H9 (cell line): ENCODE measurements around the gene NT5DC3. TPM values are rescaled to one million over a fixed set of nuclear protein-coding genes. Genes with fewer than 3 reads are reported as not detected.
A peak's percentile ranks its signal among the peaks of the same experiment; 100 is the strongest.

ENCODE experiments used
- DNase-seq: peaks from one replicate; pipeline ENCODE4 v3.0.0-alpha.2; 2017
- H2AFZ ChIP-seq: one replicate; pipeline ENCODE4 v1.6.1; 2013; ENCODE audit warnings: mild to moderate bottlenecking, low read length, control low read depth, moderate library complexity
- H2AK5ac ChIP-seq: 2 replicates; pipeline ENCODE4 v1.6.1; 2013; ENCODE audit warnings: low read length, control low read depth, mixed read lengths; ENCODE audit not compliant: insufficient read length
- H2BK120ac ChIP-seq: one replicate; pipeline ENCODE4 v1.6.1; 2013; ENCODE audit warnings: low read depth, mild to moderate bottlenecking, low read length, control low read depth, inconsistent platforms; ENCODE audit not compliant: poor library complexity, severe bottlenecking
- H2BK12ac ChIP-seq: 2 replicates; pipeline ENCODE4 v1.6.1; 2013; ENCODE audit warnings: low read length, control low read depth, mixed read lengths, low read depth; ENCODE audit not compliant: insufficient read length
- H2BK15ac ChIP-seq: 2 replicates; pipeline ENCODE4 v1.6.1; 2013; ENCODE audit warnings: low read depth, low read length, control low read depth
- H2BK20ac ChIP-seq: one replicate; pipeline ENCODE4 v1.6.1; 2013; ENCODE audit warnings: low read depth, mild to moderate bottlenecking, low read length, control low read depth, inconsistent platforms; ENCODE audit not compliant: poor library complexity, severe bottlenecking
- H2BK5ac ChIP-seq: 2 replicates; pipeline ENCODE4 v1.6.1; 2013; ENCODE audit warnings: low read length, control low read depth, mixed read lengths; ENCODE audit not compliant: insufficient read length
- H3K14ac ChIP-seq: 2 replicates; pipeline ENCODE4 v1.6.1; 2013; ENCODE audit warnings: low read length, control low read depth; ENCODE audit not compliant: insufficient read depth
- H3K18ac ChIP-seq: 2 replicates; pipeline ENCODE4 v1.6.1; 2013; ENCODE audit warnings: low read depth, mild to moderate bottlenecking, mixed read lengths, low read length, control low read depth; ENCODE audit not compliant: insufficient read length
- H3K23ac ChIP-seq: 2 replicates; pipeline ENCODE4 v1.6.1; 2013; ENCODE audit warnings: low read length, control low read depth, mixed read lengths, low read depth; ENCODE audit not compliant: insufficient read length
- H3K23me2 ChIP-seq: 2 replicates; pipeline ENCODE4 v1.6.1; 2013; ENCODE audit warnings: low read depth, mild to moderate bottlenecking, mixed read lengths, low read length, control low read depth; ENCODE audit not compliant: insufficient read length, poor library complexity, severe bottlenecking
- H3K27ac ChIP-seq: 2 replicates; pipeline ENCODE4 v1.5.1; 2013; ENCODE audit warnings: low read length, control low read depth, mixed read lengths, low read depth; ENCODE audit not compliant: insufficient read length
- H3K27me3 ChIP-seq: 2 replicates; pipeline ENCODE4 v1.6.1; 2013; ENCODE audit warnings: low read length, control low read depth, inconsistent platforms; ENCODE audit not compliant: insufficient read depth
- H3K4ac ChIP-seq: 2 replicates; pipeline ENCODE4 v1.6.1; 2013; ENCODE audit warnings: low read depth, mild to moderate bottlenecking, control low read depth, inconsistent platforms, low read length, moderate library complexity
- H3K4me1 ChIP-seq: 2 replicates; pipeline ENCODE4 v1.6.1; 2013; ENCODE audit warnings: low read length, control low read depth, inconsistent platforms; ENCODE audit not compliant: insufficient read depth
- H3K4me2 ChIP-seq: 2 replicates; pipeline ENCODE4 v1.6.1; 2013; ENCODE audit warnings: low read length, control low read depth, mixed read lengths; ENCODE audit not compliant: insufficient read length, insufficient read depth
- H3K56ac ChIP-seq: 2 replicates; pipeline ENCODE4 v1.6.1; 2013; ENCODE audit warnings: low read depth, mild to moderate bottlenecking, mixed read lengths, low read length, control low read depth; ENCODE audit not compliant: insufficient read length
- H3K79me1 ChIP-seq: 2 replicates; pipeline ENCODE4 v1.6.1; 2013; ENCODE audit warnings: low read depth, mild to moderate bottlenecking, moderate library complexity, low read length, control low read depth, inconsistent platforms; ENCODE audit not compliant: insufficient read depth, poor library complexity, severe bottlenecking
- H3K79me2 ChIP-seq: 2 replicates; pipeline ENCODE4 v1.6.1; 2013; ENCODE audit warnings: low read length, control low read depth, inconsistent platforms; ENCODE audit not compliant: insufficient read depth
- H3K9ac ChIP-seq: 2 replicates; pipeline ENCODE4 v1.6.1; 2013; ENCODE audit warnings: low read length, control low read depth, mixed read lengths; ENCODE audit not compliant: insufficient read length; ENCODE audit errors: extremely low read depth
- H3K9me3 ChIP-seq: one replicate; pipeline ENCODE4 v1.6.1; 2013; ENCODE audit warnings: low read depth, low read length, inconsistent platforms; ENCODE audit not compliant: control insufficient read depth
- H3T11ph ChIP-seq: one replicate; pipeline ENCODE4 v1.6.1; 2013; ENCODE audit warnings: mild to moderate bottlenecking, low read length, control low read depth, inconsistent platforms
- H4K20me1 ChIP-seq: one replicate; pipeline ENCODE4 v1.6.1; 2013; ENCODE audit not compliant: control insufficient read depth, insufficient read length, insufficient read depth
- H4K5ac ChIP-seq: 2 replicates; pipeline ENCODE4 v1.6.1; 2013; ENCODE audit warnings: low read depth, mild to moderate bottlenecking, mixed read lengths, low read length, control low read depth; ENCODE audit not compliant: insufficient read length
- H4K8ac ChIP-seq: replicated peaks from 2 replicates; pipeline ENCODE4 v1.6.1; 2013; ENCODE audit warnings: low read length, control low read depth, mixed read lengths, low read depth; ENCODE audit not compliant: insufficient read length
- H4K91ac ChIP-seq: 2 replicates; pipeline ENCODE4 v1.6.1; 2013; ENCODE audit warnings: low read depth, mild to moderate bottlenecking, moderate library complexity, mixed read lengths, low read length, control low read depth; ENCODE audit not compliant: insufficient read length
- H3K27ac Mint-ChIP-seq, 3 experiments: 2 replicates in 2 of 3; 3 replicates in 1 of 3; pipeline ENCODE4 v1.8.0; 2020 to 2021; ENCODE audit warnings: mixed read lengths in 3 of 3, mild to moderate bottlenecking in 1 of 3, moderate library complexity in 1 of 3
- H3K27me3 Mint-ChIP-seq: 2 replicates; pipeline ENCODE4 v1.8.0; 2021; ENCODE audit warnings: low read depth, mild to moderate bottlenecking, moderate library complexity, mixed read lengths
- H3K36me3 Mint-ChIP-seq, 3 experiments: 2 replicates in 2 of 3; 3 replicates in 1 of 3; pipeline ENCODE4 v1.8.0; 2020 to 2021; ENCODE audit warnings: low read depth in 3 of 3, mixed read lengths in 3 of 3; ENCODE audit not compliant: insufficient read depth in 1 of 3
- H3K4me1 Mint-ChIP-seq, 2 experiments: 2 replicates each; pipeline ENCODE4 v1.8.0; 2020; ENCODE audit warnings: mixed read lengths in 2 of 2
- H3K4me3 Mint-ChIP-seq, 2 experiments: 2 replicates in 1 of 2; 3 replicates in 1 of 2; pipeline ENCODE4 v1.8.0; 2020 to 2021; ENCODE audit warnings: mild to moderate bottlenecking in 2 of 2, mixed read lengths in 2 of 2, moderate library complexity in 1 of 2
- H3K9me3 Mint-ChIP-seq, 2 experiments: 2 replicates in 1 of 2; 3 replicates in 1 of 2; pipeline ENCODE4 v1.8.0; 2020; ENCODE audit warnings: mild to moderate bottlenecking in 2 of 2, mixed read lengths in 2 of 2, moderate library complexity in 1 of 2
- CTCF ChIP-seq: fragments of 200-600 bp; sonication (generic); conservative IDR thresholded peaks from 3 replicates; pipeline ENCODE4 v1.8.0; 2021; ENCODE audit warnings: antibody characterized with exemption, mild to moderate bottlenecking
- WGBS: extraction: QIAGEN DNeasy Blood & Tissue Kit; methylation state at CpG from one replicate; pipeline ENCODE4 v1.1.7; 2013; ENCODE audit warnings: missing lambda C conversion rate, low lambda C conversion rate, mixed read lengths; ENCODE audit not compliant: insufficient read length; ENCODE audit errors: extremely low coverage; 5-methylcytosine and 5-hydroxymethylcytosine counted together
- total RNA-seq: library from RNA; stranded (reverse); gene quantifications from 2 replicates; pipeline ENCODE4 v1.2.1, GENCODE V29; 2021

Gene NT5DC3
- total RNA-seq, 1 experiment from 2014 or later, result 13.6 TPM

DNA sequence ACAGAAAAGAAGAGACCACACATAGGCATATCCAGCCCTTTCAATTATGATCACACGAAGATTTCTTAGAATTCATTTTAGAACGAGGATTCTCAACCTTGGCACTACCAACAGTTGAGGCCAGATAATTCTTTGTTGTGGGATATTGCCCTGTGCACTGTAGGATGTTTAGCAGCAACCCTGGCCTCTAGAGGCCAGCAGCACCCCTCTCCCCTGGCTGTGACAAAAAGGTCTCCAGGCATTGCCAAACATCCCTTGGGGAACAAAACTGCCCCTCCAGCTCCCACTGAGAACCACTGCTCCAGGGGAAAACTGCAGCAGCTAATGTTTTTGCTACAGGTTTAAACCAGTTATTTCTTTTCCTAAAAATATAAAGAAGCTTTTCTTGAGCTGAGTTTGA, 7.1 kb downstream of the NT5DC3 start:
- H3K4me2 ChIP-seq, result no peak overlapping the region
- Mint-ChIP-seq H3K27me3 (no peaks in the 10 kb centered on the region), H3K36me3 (peaks cover 15 to 31% (median 17%) of the 10 kb centered on the region in 3 experiments), H3K9me3 (peaks cover 0 to 8% of the 10 kb centered on the region in 2 experiments; a peak in 3 of 5 replicates), H3K27ac (peak overlapping the region in 1 of 3 experiments; percentile 27; a peak in 1 of 7 replicates), H3K4me3 (no peak overlapping the region), H3K4me1 (peaks cover 25 to 32% of the 10 kb centered on the region in 2 experiments)
- no peak overlapping the region for H3K14ac ChIP-seq
- no peak overlapping the region for H2BK120ac ChIP-seq
- no peak overlapping the region for H4K91ac ChIP-seq
- no peak overlapping the region for H2AFZ ChIP-seq
- WGBS, result no CpG with 5 or more reads among the region's 2 CpGs
- no peak overlapping the region for H2AK5ac ChIP-seq
- TF ChIP-seq CTCF, result peak; percentile 42; the same call in 2 of the 3 replicates
- no peak overlapping the region for H2BK12ac ChIP-seq
- H3K18ac ChIP-seq, result no peak overlapping the region
- H3K4ac ChIP-seq, result no peak overlapping the region
- peak; percentile 44 for DNase-seq
- H4K8ac ChIP-seq, result no peak overlapping the region
- H4K20me1 ChIP-seq, result no peaks in the 10 kb centered on the region
- H3K9me3 ChIP-seq, result no peaks in the 10 kb centered on the region
- H4K5ac ChIP-seq, result no peak overlapping the region
- H2BK15ac ChIP-seq, result no peak overlapping the region
- H3K79me2 ChIP-seq, result peaks cover 6% of the 10 kb centered on the region
- H3K23ac ChIP-seq, result no peak overlapping the region
- H3T11ph ChIP-seq, result no peak overlapping the region
- H3K4me1 ChIP-seq, result no peaks in the 10 kb centered on the region
- H2BK5ac ChIP-seq, result no peak overlapping the region
- H3K79me1 ChIP-seq, result peaks cover 5% of the 10 kb centered on the region
- H3K27ac ChIP-seq, result no peak overlapping the region
- no peak overlapping the region for H3K9ac ChIP-seq
- no peaks in the 10 kb centered on the region for H3K27me3 ChIP-seq
- no peaks in the 10 kb centered on the region for H3K23me2 ChIP-seq
- no peak overlapping the region for H3K56ac ChIP-seq
- H2BK20ac ChIP-seq, result no peak overlapping the region
